HG02610 (cell line): ENCODE results near the gene UBA3.

Experiments
- ATAC-seq: cut with Tn5 transposase; IDR thresholded peaks from one replicate; pipeline ENCODE4 v1.9.1; 2021; ENCODE audit warnings: mild to moderate bottlenecking, moderate library complexity; ENCODE audit not compliant: unreplicated experiment

UBA3 gene

GRCh38 chr3:69080233-69080920, at the start of gene UBA3:
Gene UBA3, minus strand, starts transcription at chr3:69080365. Its CDS starts 12 bp downstream, at chr3:69080353.
- ATAC-seq, result peak; percentile 42

GRCh38 chr3:69129531-69129930, 49.4 kb upstream of the UBA3 start:
- no peak for ATAC-seq

- no peak for ATAC-seq
Measured at GRCh38 chr3:69128509-69128908, 48.3 kb upstream of the UBA3 start.

- ATAC-seq, result no peak
Measured at GRCh38 chr3:69126999-69127398, 46.8 kb upstream of the UBA3 start.

GRCh38 chr3:69126216-69126615, 46.1 kb upstream of the UBA3 start:
- ATAC-seq, result no peak

- ATAC-seq, result no peak
Measured at GRCh38 chr3:69122403-69122802, 42.2 kb upstream of the UBA3 start, which contains the start of gene LMOD3. Gene LMOD3, minus strand, starts transcription at chr3:69122595. Its CDS starts 209 bp downstream, at chr3:69122386.

- no peak for ATAC-seq
Measured at GRCh38 chr3:69121950-69122349, 41.8 kb upstream of the UBA3 start.

- no peak for ATAC-seq
Measured at GRCh38 chr3:69121513-69121912, 41.3 kb upstream of the UBA3 start.

GRCh38 chr3:69120879-69121464, 40.8 kb upstream of the UBA3 start:
- peak; percentile 68 for ATAC-seq

- no peak for ATAC-seq
Measured at GRCh38 chr3:69119681-69120080, 39.5 kb upstream of the UBA3 start.

- no peak for ATAC-seq
Measured at GRCh38 chr3:69119138-69119537, 39.0 kb upstream of the UBA3 start.

GRCh38 chr3:69118555-69118954, 38.4 kb upstream of the UBA3 start:
- no peak for ATAC-seq

GRCh38 chr3:69116897-69117296, 36.7 kb upstream of the UBA3 start:
- no peak for ATAC-seq

- no peak for ATAC-seq
Measured at GRCh38 chr3:69116162-69116561, 36.0 kb upstream of the UBA3 start.

GRCh38 chr3:69115731-69116130, 35.6 kb upstream of the UBA3 start:
- ATAC-seq, result no peak

GRCh38 chr3:69113536-69113935, 33.4 kb upstream of the UBA3 start:
- ATAC-seq, result no peak

GRCh38 chr3:69110941-69111546, 30.9 kb upstream of the UBA3 start:
- ATAC-seq, result no peak

GRCh38 chr3:69108811-69109210, 28.6 kb upstream of the UBA3 start:
- ATAC-seq, result no peak

GRCh38 chr3:69107841-69108240, 27.7 kb upstream of the UBA3 start:
- no peak for ATAC-seq

GRCh38 chr3:69105320-69105719, 25.2 kb upstream of the UBA3 start:
- no peak for ATAC-seq

- ATAC-seq, result no peak
Measured at GRCh38 chr3:69104586-69104985, 24.4 kb upstream of the UBA3 start.

GRCh38 chr3:69103123-69103522, 23.0 kb upstream of the UBA3 start:
- no peak for ATAC-seq
